ENCODE results near the gene GPR34.
A peak's percentile ranks its signal among the peaks of the same experiment; 100 is the strongest.
"Not testable (repeated sequence)": the region's sequence is repeated elsewhere in the genome, so short reads cannot be mapped to it uniquely, and the experiment has no call there.

The GPR34 gene

GRCh38 chrX:41703574-41704029, 14.8 kb downstream of the GPR34 start:
- DNase-seq: no peak

GRCh38 chrX:41705042-41705441, 16.3 kb downstream of the GPR34 start:
- no peak for DNase-seq

GRCh38 chrX:41705680-41706374, 17.1 kb downstream of the GPR34 start:
- no peak for DNase-seq

- DNase-seq: no peak
Measured at GRCh38 chrX:41707218-41707617, 18.4 kb downstream of the GPR34 start.

- DNase-seq: no peak
Measured at GRCh38 chrX:41708486-41708885, 19.7 kb downstream of the GPR34 start.

GRCh38 chrX:41711021-41711667, 22.4 kb downstream of the GPR34 start:
- no peak for DNase-seq

GRCh38 chrX:41716222-41716621, 27.4 kb downstream of the GPR34 start:
- no peak for DNase-seq

GRCh38 chrX:41716767-41717473, 28.1 kb downstream of the GPR34 start:
- DNase-seq: no peak

GRCh38 chrX:41718481-41719235, 29.9 kb downstream of the GPR34 start:
- DNase-seq: no peak

- not testable (repeated sequence) for DNase-seq
Measured at GRCh38 chrX:41719610-41720009, 30.8 kb downstream of the GPR34 start.

GRCh38 chrX:41720125-41720779, 31.5 kb downstream of the GPR34 start:
- peak; percentile 50 for DNase-seq

GRCh38 chrX:41721590-41721989, 32.8 kb downstream of the GPR34 start:
- DNase-seq: no peak

- no peak for DNase-seq
Measured at GRCh38 chrX:41722214-41722613, 33.4 kb downstream of the GPR34 start.

- DNase-seq: no peak
Measured at GRCh38 chrX:41722816-41723618, 34.2 kb downstream of the GPR34 start.

GRCh38 chrX:41723826-41724225, 35.1 kb downstream of the GPR34 start, which contains the start of gene GPR82:
Gene GPR82 (plus strand): TSS chrX:41724181. CDS start chrX:41727027, 2,846 bp downstream.
- DNase-seq: no peak

- no peak for DNase-seq
Measured at GRCh38 chrX:41728125-41728524, 39.4 kb downstream of the GPR34 start.

GRCh38 chrX:41730081-41730480, 41.3 kb downstream of the GPR34 start:
- no peak for DNase-seq

- DNase-seq: no peak
Measured at GRCh38 chrX:41732260-41732659, 43.5 kb downstream of the GPR34 start.

- DNase-seq: no peak
Measured at GRCh38 chrX:41733939-41734338, 45.2 kb downstream of the GPR34 start.

GRCh38 chrX:41734530-41734929, 45.8 kb downstream of the GPR34 start:
- DNase-seq: no peak

GRCh38 chrX:41737065-41737464, 48.3 kb downstream of the GPR34 start:
- DNase-seq: peak; percentile 24

GRCh38 chrX:41739871-41740270, 51.1 kb downstream of the GPR34 start:
- no peak for DNase-seq

Measured in activated CD8-positive, alpha-beta memory T cell treated with anti-CD3 and anti-CD28 coated beads, Interleukin-2, amount 50 U/mL, for 4 hours (primary cell).